Measurements from ENCODE around the gene HIC1.
A peak's percentile ranks its signal among the peaks of the same experiment; 100 is the strongest.

HIC1 gene

DNA sequence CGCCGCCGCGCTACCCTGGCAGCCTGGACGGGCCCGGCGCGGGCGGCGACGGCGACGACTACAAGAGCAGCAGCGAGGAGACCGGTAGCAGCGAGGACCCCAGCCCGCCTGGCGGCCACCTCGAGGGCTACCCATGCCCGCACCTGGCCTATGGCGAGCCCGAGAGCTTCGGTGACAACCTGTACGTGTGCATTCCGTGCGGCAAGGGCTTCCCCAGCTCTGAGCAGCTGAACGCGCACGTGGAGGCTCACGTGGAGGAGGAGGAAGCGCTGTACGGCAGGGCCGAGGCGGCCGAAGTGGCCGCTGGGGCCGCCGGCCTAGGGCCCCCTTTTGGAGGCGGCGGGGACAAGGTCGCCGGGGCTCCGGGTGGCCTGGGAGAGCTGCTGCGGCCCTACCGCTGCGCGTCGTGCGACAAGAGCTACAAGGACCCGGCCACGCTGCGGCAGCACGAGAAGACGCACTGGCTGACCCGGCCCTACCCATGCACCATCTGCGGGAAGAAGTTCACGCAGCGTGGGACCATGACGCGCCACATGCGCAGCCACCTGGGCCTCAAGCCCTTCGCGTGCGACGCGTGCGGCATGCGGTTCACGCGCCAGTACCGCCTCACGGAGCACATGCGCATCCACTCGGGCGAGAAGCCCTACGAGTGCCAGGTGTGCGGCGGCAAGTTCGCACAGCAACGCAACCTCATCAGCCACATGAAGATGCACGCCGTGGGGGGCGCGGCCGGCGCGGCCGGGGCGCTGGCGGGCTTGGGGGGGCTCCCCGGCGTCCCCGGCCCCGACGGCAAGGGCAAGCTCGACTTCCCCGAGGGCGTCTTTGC lies 3.1 kb downstream of the HIC1 start:
- DNase-seq (ENCODE audit: low read depth): peak; percentile 69
- H3K4me3 ChIP-seq (ENCODE audit: low read depth, low read length): peak overlapping the region; percentile 79
- TF ChIP-seq, protein P1, sequence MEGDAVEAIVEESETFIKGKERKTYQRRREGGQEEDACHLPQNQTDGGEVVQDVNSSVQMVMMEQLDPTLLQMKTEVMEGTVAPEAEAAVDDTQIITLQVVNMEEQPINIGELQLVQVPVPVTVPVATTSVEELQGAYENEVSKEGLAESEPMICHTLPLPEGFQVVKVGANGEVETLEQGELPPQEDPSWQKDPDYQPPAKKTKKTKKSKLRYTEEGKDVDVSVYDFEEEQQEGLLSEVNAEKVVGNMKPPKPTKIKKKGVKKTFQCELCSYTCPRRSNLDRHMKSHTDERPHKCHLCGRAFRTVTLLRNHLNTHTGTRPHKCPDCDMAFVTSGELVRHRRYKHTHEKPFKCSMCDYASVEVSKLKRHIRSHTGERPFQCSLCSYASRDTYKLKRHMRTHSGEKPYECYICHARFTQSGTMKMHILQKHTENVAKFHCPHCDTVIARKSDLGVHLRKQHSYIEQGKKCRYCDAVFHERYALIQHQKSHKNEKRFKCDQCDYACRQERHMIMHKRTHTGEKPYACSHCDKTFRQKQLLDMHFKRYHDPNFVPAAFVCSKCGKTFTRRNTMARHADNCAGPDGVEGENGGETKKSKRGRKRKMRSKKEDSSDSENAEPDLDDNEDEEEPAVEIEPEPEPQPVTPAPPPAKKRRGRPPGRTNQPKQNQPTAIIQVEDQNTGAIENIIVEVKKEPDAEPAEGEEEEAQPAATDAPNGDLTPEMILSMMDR (conservative IDR thresholded peaks at IDR 0.05; ENCODE audit: low read depth, low read length): no peak

DNA sequence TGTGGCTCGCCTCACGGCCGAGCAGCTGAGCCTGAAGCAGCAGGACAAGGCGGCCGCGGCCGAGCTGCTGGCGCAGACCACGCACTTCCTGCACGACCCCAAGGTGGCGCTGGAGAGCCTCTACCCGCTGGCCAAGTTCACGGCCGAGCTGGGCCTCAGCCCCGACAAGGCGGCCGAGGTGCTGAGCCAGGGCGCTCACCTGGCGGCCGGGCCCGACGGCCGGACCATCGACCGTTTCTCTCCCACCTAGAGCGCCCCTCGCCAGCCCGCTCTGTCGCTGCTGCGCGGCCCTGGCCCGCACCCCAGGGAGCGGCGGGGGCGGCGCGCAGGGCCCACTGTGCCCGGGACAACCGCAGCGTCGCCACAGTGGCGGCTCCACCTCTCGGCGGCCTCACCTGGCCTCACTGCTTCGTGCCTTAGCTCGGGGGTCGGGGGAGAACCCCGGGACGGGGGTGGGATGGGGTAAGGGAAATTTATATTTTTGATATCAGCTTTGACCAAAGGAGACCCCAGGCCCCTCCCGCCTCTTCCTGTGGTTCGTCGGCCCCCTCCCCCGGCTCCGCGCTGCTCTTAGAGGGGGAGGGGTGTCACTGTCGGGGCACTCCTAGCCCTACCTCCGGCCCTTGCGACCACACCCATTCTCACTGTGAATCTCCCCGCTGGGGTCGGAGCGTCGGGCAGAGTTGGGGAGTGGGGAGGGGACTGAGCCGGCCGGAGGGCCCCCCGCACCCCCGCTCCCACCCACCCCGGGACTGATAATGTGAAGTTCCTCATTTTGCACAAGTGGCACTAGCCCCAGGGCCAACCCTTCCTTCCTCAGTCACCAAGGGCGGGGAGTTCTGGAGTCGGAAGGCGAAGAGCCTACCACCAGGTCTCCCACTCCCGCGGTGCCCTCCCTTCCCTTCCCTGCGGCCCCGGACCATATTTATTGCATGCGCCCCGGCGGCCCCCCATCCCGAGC lies 4.0 kb downstream of the HIC1 start:
- TF ChIP-seq, protein P1 (conservative IDR thresholded peaks at IDR 0.05; ENCODE audit: low read depth, low read length): peak; percentile 70
- peak; percentile 91 for DNase-seq (ENCODE audit: low read depth)
- peak overlapping the region; percentile 79 for H3K4me3 ChIP-seq (ENCODE audit: low read depth, low read length)

- peak overlapping the region; percentile 79 for H3K4me3 ChIP-seq (ENCODE audit: low read depth, low read length)
- DNase-seq (ENCODE audit: low read depth): peak; percentile 38
- TF ChIP-seq, protein P1 (conservative IDR thresholded peaks at IDR 0.05; ENCODE audit: low read depth, low read length): no peak
Observed at GRCh38 chr17:2059547-2060384, 4.9 kb downstream of the HIC1 start.

DNA sequence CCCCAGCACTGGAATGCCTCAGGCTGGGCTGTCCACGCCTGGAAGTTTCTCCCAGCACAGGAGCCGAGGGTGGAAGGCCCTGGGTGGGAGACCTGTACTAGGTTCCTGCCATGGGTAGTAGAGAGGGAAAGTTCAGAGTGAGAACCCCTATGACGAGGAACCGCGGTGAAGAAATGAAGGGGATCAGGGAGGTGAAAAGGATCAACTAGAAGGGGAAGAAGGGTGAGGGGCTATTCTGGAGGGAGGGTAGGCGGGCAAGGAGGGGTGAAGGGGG lies 5.4 kb downstream of the HIC1 start:
- TF ChIP-seq, protein P1 (conservative IDR thresholded peaks at IDR 0.05; ENCODE audit: low read depth, low read length): no peak
- H3K4me3 ChIP-seq (ENCODE audit: low read depth, low read length): peak overlapping the region; percentile 79
- DNase-seq (ENCODE audit: low read depth): no peak

GRCh38 chr17:2060681-2061440 lies 6.0 kb downstream of the HIC1 start:
- H3K4me3 ChIP-seq (ENCODE audit: low read depth, low read length): peak overlapping the region; percentile 79
- DNase-seq (ENCODE audit: low read depth): peak; percentile 76
- TF ChIP-seq, protein P1 (conservative IDR thresholded peaks at IDR 0.05; ENCODE audit: low read depth, low read length): no peak

GRCh38 chr17:2061441-2061958 lies 6.6 kb downstream of the HIC1 start:
- TF ChIP-seq, protein P1 (conservative IDR thresholded peaks at IDR 0.05; ENCODE audit: low read depth, low read length): no peak
- H3K4me3 ChIP-seq (ENCODE audit: low read depth, low read length): no peak overlapping the region
- DNase-seq (ENCODE audit: low read depth): peak; percentile 62

Data from choroid plexus epithelial cell (primary cell).